Fibroblast of upper back skin (primary cell): ENCODE measurements around the gene SHB.
"Not testable (repeated sequence)": the region's sequence is repeated elsewhere in the genome, so short reads cannot be mapped to it uniquely, and the experiment has no call there.

ENCODE experiments used
- DNase-seq: peaks from one replicate; pipeline ENCODE4 v3.0.0-alpha.2; 2013

The SHB gene

DNA sequence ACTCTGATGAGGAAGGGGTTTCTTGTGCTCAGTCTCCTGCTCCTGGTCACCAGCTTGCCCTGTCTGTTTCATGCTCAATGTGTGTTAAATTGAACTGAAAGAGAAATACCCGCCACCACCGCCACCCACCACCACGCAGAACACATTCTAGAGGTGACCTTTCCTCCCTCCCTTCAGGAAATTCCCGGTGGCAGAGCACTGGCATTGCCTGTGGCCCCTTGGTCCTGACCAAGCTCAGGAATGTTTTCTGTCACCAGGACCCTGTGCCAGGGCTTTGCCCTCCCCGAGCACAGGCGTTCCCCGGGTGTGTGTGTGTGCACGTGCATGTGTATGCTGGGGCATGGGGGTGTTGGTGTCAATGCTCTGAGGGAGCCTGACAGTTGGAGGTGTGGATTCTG lies 154.9 kb downstream of the SHB start:
- DNase-seq: no peak

DNA sequence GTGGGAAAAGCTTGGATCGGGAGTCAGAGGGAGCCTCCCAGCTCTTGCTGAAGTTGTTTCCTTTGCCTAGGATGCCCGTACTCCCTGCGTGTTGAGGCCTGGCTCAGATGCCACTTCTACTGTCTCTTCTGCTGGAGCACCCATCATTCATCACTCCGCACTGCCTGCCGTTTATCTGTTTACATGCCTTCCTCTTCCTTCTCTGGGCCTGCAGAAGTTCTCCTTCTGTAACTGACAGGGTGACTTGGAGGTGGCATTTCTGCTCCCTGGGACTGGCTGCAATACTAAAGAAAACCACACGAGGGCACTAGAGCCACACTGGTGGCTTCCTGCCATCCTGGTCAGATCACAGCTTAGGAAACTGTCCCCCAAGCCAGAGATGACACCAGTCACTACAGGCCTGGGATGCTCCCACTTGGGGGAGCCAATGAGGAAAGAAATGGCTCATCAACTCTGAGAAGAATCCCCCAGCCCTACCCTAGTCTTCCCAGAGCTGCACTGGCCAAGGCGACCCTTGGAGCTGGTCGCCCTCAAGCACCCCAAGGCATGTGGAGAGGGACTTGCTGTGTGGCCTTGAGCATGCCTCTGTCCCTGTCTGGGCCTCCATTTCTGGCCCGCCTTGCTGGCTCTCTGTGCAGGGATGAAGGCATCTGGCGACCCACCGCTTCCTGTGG lies 155.4 kb downstream of the SHB start:
- peak; percentile 73 for DNase-seq

DNA sequence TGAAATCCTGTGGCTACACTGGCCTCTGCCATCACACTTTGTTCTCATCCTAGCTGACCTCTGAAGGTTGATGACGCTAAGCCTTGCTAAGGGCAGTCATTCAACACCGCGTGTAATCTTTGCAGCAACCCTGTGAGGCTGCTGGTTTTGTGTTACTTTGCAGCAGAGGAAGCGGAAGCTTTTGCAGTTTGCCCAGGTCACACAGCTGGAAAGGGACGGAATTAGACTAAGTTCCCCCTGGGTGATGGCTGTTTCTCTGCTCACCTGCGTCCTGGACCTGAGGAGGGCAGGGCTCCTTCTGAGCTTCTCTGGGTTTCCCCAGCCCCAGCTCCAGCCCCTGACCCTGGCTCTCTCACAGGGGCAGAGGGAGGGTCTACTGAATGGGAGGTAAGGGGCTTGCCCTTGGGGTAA lies 157.8 kb downstream of the SHB start:
- DNase-seq: no peak

DNA sequence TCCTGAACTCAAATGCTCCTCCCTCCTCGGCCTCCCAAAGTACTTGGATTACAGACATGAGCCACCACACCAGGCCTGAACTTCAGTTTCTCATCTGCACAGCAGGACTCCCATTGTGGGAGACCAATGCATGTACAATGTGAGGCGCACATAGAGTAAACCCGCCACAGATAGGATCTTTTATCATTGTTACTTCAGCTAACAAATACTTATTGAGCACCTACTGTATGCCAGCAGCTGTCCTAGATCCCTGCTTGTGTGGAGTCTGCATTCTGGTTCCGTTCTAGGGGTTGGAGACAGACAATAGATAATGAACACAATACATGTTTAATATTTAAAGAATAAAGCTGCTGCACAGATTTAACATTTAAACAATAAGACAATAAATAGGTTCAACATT lies 158.8 kb downstream of the SHB start:
- DNase-seq: no peak

DNA sequence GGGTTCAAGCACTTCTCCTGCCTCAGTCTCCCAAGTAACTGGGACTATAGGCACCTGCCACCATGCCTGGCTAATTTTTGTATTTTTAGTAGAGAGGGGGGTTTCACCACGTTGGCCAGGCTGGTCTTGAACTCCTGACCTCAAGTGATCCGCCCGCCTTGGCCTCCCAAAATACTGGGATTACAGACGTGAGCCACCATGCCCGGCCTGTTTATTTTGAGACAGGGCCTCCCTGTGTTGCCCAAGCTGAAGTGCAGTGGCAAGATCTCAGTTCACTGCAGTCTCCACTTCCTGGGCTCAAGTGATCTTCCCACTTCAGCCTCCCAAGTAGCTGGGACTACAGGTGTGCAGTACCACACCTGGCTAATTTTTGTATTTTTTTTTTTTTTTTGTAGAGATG lies 159.2 kb downstream of the SHB start:
- DNase-seq: not testable (repeated sequence)

DNA sequence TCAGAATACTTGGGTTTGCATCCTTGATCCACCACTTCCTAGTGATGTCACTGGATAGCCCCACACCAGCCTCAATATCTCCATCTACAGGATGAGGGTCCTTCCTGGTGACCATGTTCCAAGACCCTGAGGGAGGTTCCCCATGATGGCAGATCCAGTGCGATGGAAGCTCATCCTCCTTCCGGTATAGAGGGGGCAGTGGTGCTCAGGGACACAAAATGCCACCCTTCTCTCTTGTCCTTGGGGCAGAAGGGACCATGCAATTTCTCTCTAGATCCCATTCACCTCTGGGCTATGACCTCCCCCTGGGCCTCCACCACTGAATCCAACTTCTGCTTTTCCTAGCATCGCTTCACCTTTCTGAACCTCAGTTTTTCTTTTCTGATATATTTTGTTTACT lies 159.7 kb downstream of the SHB start:
- no peak for DNase-seq

DNA sequence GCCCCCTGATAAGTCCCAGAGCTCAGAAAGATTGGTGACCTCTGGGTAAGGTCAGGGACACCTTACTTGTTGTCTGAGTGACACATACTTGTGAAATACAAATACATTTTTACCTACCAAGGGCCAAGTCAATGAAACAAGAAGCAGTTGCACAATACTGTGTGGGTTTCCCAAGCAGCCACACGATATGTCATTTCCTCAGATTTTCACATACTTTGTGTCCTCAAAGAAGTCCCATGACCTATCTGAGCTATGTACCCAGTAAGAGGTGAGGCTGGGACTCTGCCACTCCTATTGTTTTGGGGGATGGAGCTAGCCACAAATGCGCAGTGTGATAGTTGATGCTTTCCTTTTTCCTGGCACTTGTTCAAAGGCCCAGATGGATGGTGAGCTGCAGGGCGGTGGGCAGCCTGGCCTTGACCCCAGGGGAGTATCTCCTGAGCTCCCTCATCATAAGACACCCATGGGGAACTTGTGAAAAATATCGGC lies 160.3 kb downstream of the SHB start:
- DNase-seq: no peak

DNA sequence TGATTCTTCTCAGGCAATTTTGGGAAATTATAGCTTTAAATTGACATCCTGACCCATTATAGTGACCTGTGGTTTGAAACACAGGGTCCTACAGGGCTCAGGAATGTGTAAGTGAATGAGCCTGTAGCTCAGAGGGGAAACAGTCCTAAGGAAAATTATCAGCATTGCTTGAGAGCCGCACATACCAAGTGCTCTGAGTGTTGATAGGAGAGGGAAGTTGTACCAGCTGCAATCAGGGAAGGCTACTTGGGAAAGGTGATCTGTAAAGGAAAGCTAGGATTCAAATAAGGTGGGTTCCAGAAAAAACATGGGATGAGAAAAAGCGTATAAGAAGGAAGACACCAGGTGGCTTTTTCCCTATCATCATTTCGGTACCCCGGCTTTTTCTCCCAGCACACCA lies 160.7 kb downstream of the SHB start:
- DNase-seq: no peak

DNA sequence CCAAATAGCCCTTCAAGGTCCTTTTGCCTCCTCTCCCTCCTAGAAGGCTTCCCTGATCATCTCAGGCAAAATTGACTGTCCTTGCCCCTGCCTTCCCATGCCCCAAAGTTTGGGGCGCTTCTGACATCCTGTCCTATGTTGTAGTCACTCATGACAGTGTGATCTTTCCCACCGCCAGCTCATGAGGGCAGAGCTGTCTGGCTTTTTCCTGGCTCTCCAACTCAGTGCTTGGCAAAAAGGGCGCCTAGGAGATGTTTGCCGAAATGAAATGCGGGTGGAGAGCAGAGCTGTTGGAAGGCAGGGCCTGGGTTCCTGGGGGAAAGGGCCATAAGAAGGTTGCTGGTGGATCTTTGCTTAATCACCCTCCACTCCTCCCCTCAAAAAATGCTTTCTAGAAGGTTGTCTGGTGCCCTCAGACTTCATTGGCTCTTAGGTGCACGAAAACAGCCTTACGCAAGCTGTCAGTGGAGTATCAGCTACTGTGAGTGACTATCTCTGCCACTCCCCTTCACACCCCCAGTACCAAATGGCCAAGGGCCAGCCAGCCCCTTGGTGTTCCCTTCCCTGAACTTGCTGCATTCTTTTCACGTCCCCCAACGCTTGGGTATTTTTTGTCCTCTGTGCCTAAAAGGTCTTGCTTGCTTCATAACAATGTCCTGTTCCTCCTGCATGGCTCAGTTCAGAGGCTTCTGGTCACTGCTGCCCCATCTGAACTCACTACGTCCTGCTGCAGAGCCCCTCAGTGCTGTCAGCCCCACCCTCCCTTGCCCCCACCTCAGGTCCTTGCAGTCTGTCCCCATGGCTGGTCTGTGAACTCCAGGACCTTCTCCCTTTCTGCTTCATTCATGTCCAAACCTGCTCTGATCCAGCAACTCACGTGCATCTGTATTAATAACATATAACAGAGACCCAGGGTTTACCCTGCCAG lies 162.5 kb downstream of the SHB start:
- DNase-seq: no peak

DNA sequence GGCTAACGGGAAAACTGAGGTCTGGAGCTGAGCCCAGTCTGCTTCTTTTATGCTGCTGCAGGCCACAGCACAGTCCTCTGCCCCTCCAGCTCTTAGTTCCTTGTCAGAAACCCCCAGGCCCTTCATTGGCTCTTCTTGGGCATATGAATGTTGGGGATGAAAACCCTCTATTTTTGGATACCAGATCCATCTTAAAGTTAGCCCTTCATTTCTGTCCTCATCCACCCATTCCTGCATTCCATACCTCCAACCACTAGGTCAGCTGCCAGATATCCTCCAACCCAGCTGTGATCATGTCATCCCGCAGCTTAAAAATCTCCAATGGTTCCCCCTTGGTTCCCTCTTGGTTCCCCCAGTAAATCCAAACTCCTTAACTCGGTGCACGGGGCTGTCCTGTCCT lies 163.3 kb downstream of the SHB start:
- DNase-seq: no peak

DNA sequence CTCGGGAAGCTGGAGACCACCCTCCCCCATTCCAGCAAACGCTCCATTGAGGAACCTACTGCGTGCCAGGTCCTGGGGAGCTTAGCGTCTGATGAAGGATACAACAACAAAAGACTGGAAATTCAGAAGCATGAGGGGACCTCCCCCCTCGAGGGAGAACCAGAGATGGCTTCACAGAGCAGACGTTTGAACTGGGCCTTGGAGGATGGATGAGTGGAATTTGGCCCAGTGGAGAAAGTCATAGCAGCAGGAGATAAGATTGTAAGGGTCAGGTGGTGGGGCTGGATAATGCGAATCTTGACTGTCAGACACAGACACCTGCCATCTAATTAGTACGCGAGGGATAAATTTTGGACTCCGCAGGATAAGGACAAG lies 163.9 kb downstream of the SHB start:
- no peak for DNase-seq

DNA sequence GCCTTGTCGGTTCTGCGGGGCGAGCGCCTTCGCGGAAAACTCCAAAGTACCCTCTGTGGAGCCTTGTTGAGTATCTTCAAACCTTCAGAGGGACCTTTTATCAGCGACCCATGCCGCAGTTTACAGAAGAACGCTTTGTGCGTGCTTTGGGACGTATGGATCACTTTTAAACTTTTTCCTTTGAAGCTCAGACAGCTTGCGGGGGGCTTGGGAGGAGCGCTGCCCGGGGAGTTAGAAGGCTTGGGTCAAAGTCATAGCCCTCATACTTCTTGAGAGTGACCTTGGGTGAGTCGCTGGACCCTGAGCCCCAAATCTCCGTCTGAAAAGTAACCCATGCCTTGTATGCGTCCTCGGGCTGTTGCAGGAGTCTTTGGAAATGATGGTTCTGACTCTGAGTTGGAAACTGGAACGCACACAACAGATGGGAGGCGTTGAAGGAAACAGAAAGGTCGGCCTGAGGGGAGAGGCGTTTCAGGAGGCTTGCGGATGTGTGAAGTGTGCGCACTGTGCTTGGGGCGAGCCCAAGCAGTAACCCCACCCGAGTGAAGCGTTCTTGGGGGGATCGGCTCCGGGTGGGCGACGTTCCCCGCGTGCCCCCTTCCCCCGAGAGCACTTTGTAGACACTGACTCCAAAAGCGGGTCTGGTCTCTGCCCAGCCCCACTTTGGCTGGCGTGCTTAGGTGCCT lies 164.4 kb downstream of the SHB start:
- DNase-seq: peak; percentile 48

DNA sequence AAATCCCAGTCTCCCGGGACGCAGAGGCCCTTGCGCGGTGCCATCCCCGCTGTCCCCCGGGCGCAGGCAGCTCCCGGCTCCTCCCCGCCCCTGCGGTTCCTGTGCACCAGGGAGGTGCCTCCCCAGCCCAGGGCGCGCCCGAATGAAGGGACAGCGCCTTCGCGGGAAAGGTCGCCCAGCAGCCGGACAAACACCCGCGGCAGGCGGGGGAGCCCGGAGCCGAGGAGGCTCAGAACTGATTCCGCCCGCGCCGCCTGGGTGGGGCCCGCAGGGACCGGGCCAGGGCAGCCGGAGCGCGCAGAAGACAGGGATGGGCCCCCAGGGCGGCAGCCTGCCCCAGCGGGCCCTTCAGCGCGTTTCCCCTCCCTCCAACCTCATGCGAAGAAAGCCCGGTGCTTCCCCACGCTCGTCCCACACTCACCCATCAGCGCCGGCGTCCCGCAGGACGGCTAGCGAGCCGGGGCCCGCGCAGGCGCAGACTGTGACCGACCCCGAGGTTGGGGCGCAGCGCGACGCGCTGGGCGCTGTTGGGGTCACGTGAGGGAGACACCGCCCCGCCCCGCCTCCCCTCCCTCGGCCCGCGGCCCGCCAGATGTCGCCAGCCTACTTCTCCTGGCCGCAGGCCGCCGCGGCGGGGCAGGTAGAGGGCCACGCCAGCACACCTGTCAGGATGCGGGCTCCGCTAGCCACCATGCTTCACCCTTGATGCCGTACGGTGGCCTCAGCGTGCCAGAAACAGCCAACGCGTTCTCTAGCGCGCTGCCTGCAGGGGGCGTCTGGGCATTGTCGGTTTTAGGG lies 165.2 kb downstream of the SHB start, which contains the start of gene SLC25A51:
TSS of gene SLC25A51 (minus strand) at position 481 of the 798 bp plus-strand sequence. CDS start 15,577 bp downstream, outside the sequence.
- peak; percentile 92 for DNase-seq

DNA sequence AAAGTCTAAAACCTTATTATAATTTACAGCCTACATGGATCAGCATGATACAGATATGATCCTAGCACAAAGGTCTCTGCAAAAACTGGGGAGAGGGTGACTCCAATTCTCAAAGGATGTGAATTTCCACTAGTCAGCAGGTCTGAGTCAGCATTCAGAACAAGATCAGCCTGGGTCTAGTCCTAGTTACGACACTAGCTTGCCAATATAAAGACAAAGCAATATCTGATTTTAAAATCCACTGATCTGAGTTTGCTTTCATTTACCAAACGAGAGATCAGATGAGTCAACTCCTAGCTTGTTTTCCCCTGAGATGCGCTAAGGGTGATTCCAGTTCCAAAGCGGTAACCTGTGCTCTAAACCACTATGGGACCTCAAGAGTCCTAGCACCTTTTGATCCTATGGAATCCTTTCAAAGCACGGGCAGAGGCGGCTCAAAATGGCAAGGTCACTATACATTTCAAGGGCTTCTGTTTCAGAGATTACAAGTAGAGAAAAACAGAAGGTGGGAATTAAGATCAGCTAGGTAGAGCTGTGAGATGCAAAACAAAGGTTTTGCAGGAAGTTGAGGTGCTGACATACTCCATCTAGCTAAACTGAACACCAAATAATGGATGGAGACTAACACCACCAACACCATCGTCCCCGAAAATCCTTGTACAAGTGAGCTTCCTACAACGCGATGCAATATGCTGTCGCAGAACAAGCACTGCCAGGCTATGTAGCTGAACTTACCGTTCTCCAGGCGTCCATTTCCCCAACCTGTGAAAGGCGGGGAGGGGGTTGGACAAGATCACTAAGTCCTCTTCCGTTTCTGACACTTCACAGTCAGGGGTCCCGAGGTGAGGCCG lies 166.0 kb downstream of the SHB start:
- no peak for DNase-seq

DNA sequence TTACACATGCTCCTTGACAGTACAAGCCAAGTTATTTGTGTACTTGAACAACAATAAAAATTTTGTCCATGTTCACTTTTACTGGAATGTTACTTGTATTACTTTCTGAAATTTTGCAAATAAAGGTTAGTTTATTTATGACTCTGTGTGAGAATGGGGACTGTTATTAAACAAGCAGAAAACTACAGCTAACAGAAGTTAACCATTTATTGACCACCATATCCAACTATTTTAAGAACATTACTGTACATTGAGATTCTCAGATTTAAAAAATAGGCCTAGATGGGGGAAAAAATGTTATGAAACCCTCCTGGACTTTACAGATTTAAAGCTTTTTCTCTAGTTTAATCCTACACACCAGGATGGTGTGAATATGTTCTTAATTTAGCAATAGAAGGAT lies 166.9 kb downstream of the SHB start:
- no peak for DNase-seq

DNA sequence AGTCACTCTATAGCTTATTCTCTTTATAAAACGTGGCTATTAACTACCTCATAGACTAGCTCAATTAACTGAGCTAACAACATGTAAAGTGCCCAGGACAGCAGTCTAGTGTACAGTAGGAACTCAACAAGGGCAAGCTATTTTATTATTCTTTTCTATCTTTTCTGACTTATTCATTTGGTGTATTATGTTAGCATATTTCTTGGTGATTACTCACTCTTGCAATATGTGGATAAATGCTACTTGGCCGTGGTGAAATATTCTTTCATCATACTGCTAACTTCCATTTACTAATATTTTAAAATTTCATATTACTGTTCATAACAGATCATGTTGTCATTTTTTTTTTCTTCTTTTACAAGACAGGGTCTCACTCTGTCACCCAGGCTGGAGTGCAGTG lies 170.0 kb downstream of the SHB start:
- DNase-seq: peak; percentile 66

DNA sequence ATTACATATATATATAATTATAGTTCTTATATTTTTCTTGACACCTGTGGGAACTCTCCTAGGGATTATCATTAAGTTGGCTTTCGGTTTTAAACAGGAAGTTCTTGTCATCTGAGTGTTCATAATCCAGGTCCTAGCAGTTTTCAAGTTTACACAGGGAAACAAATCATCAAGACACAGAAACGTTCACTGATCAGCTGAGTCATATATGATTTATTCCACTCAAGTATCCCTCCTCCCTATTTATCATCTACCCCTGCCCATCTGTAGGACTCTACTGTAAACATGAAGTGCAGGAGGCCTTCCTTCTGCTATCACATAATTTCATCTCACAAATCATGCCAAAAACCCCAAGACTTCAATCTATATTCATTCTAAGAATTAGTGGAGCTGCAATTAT lies 171.4 kb downstream of the SHB start:
- DNase-seq: no peak

DNA sequence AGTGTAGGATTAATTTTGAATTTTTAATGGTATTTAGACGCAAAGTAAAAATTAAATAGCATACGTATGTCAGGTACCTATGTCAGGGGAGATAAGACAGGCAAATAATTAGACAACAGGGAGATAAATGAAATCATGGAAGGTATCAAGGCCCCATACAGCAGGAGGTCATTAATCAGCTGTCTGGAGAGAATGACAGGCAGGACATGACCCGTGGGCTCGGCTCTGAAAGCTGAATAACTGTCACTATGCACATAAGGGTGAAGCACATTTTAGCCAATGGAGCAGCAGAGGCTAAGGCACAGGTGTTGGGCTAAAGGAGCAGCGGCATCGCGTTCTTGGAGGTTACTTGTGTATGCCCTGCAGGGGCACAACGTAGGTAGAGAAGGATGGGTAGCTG lies 177.0 kb downstream of the SHB start:
- no peak for DNase-seq

DNA sequence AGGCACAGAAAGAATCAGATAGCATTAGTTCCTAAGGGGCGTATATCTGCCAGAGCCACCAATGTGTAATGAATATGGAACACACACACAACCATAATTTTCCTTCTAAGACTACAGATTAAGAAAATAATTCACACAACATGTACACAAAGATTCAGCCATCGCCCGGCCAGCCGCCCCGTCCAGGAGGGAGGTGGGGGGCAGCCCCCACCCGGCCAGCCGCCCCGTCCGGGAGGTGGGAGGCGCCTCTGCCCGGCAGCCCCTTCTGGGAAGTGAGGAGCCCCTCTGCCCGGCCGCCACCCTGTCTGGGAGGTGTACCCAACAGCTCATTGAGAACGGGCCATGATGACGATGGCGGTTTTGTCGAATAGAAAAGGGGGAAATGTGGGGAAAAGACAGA lies 178.0 kb downstream of the SHB start:
- DNase-seq: not testable (repeated sequence)

DNA sequence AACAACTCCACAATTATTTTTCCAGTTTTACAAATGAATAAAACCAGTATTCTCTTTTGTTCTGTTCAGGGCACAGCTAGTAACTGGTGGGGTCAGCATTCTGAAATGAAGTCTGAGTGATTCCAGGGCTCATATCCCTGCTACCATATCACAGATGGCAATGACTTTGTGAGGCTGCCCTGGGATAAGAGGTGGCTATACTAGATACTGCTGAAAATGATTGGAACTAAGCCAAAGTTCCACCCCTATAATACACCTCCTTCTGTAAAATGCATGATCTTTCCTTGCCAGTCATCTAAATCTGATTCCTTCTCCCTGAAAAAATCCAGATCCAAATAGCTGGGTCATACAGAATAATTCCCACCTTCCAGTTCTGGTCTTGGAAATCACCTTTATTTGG lies 179.5 kb downstream of the SHB start:
- no peak for DNase-seq

DNA sequence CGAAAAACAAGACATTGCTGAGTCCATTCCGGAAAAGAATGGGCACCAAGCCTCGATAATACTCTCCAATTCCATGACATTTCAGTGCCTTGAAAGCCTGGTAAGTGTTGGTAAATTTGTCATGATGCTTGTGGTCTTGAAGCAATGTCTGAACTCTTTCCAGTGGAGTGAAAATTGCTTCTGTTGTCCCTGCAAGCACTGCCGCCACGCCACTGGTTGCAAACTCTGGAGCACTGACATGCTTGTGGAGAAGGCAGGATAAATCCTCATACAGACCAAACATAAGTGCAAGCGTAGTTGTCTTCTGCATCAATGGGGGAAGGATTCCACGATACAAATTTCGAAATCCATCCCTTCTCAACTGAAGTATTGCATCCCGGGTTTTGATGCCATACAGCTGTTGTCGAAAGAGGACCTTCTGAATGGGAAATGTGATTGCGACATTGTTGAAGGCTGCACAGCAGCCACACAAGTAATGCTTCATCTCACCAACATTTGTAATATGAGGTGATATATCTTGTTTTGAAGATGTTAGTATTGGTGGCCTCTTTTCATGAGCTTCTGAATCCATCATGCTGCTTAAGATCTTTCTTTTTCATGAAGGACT lies 180.9 kb downstream of the SHB start:
- not testable (repeated sequence) for DNase-seq
